Measurements from ENCODE around the gene IL10. TPM values are rescaled to one million over a fixed set of nuclear protein-coding genes. Genes with fewer than 3 reads are reported as not detected.
"Not testable (repeated sequence)": the region's sequence is repeated elsewhere in the genome, so short reads cannot be mapped to it uniquely, and the experiment has no call there.

IL10 gene
- total and polyA plus RNA-seq, 4 donors, result 0.37 to 37.3 (median 2.9) TPM

GRCh38 chr1:206766251-206766856 lies 5.9 kb downstream of the IL10 start:
- 16% methylated on average over 8 of the region's 8 CpGs for WGBS, 2 donors
- DNase-seq, result peak; percentile 19 to 53 (median 22)

GRCh38 chr1:206765771-206766170 lies 6.5 kb downstream of the IL10 start:
- H3K4me1 ChIP-seq (ENCODE audit: control insufficient read depth in 5 of 5, insufficient read depth in 5 of 5, low read length in 5 of 5); H3K9me3 ChIP-seq (ENCODE audit: control insufficient read depth in 4 of 4, insufficient read depth in 3 of 4, low read length in 3 of 4); H3K9ac ChIP-seq (ENCODE audit: insufficient read depth in 1 of 2, low read length in 2 of 2); H3K27ac ChIP-seq (ENCODE audit: low read depth in 1 of 2, low read length in 1 of 2); DNase-seq; H3K4me3 ChIP-seq; ATAC-seq (ENCODE audit: insufficient read depth, low FRiP score); H3K27me3 ChIP-seq (ENCODE audit: control insufficient read depth in 3 of 3, insufficient read depth in 3 of 3, low read length in 2 of 3); H3K36me3 ChIP-seq (ENCODE audit: control insufficient read depth in 4 of 4, insufficient read depth in 4 of 4, low read length in 4 of 4): not testable (repeated sequence)
- WGBS, 2 donors, result 36 to 68% methylated on average over 1 of the region's 1 CpG

More at GRCh38 chr1:206766251-206766856, 5.9 kb downstream of the IL10 start:
- peaks cover 0 to 2% (median under 1%) of the 10 kb centered on the region in 4 donors for H3K9me3 ChIP-seq (ENCODE audit: control insufficient read depth in 4 of 4, insufficient read depth in 3 of 4, low read length in 3 of 4)
- no peaks in the 10 kb centered on the region for H3K36me3 ChIP-seq (ENCODE audit: control insufficient read depth in 4 of 4, insufficient read depth in 4 of 4, low read length in 4 of 4)
- H3K27me3 ChIP-seq (ENCODE audit: control insufficient read depth in 3 of 3, insufficient read depth in 3 of 3, low read length in 2 of 3), result no peaks in the 10 kb centered on the region
- H3K4me3 ChIP-seq, result no peak overlapping the region
- no peak overlapping the region for H3K9ac ChIP-seq (ENCODE audit: insufficient read depth in 1 of 2, low read length in 2 of 2)
- no peak overlapping the region for H3K27ac ChIP-seq (ENCODE audit: low read depth in 1 of 2, low read length in 1 of 2)
- TF ChIP-seq CTCF (IDR thresholded peaks at IDR 0.05; ENCODE audit: control extremely low read depth, extremely low read depth), result no peak
- peak; percentile 78 for ATAC-seq (ENCODE audit: insufficient read depth, low FRiP score)
- H3K4me1 ChIP-seq (ENCODE audit: control insufficient read depth in 5 of 5, insufficient read depth in 5 of 5, low read length in 5 of 5), result peaks cover 0 to 5% (median 0%) of the 10 kb centered on the region in 5 donors

- WGBS, 2 donors, result 94% methylated on average over 12 of the region's 12 CpGs
- H3K4me3 ChIP-seq; H3K36me3 ChIP-seq (ENCODE audit: control insufficient read depth in 4 of 4, insufficient read depth in 4 of 4, low read length in 4 of 4); H3K9ac ChIP-seq (ENCODE audit: insufficient read depth in 1 of 2, low read length in 2 of 2); H3K27me3 ChIP-seq (ENCODE audit: control insufficient read depth in 3 of 3, insufficient read depth in 3 of 3, low read length in 2 of 3); H3K27ac ChIP-seq (ENCODE audit: low read depth in 1 of 2, low read length in 1 of 2); H3K9me3 ChIP-seq (ENCODE audit: control insufficient read depth in 4 of 4, insufficient read depth in 3 of 4, low read length in 3 of 4); ATAC-seq (ENCODE audit: insufficient read depth, low FRiP score); H3K4me1 ChIP-seq (ENCODE audit: control insufficient read depth in 5 of 5, insufficient read depth in 5 of 5, low read length in 5 of 5); DNase-seq: not testable (repeated sequence)
Measured at GRCh38 chr1:206762741-206763364, 9.4 kb downstream of the IL10 start.

GRCh38 chr1:206761159-206761768 lies 11.0 kb downstream of the IL10 start:
- Histone ChIP-seq H3K9me3 (ENCODE audit: control insufficient read depth in 4 of 4, insufficient read depth in 3 of 4, low read length in 3 of 4) (peaks cover 0 to 2% (median under 1%) of the 10 kb centered on the region in 4 donors), H3K9ac (ENCODE audit: insufficient read depth in 1 of 2, low read length in 2 of 2) (no peak overlapping the region), H3K36me3 (ENCODE audit: control insufficient read depth in 4 of 4, insufficient read depth in 4 of 4, low read length in 4 of 4) (no peaks in the 10 kb centered on the region), H3K4me1 (ENCODE audit: control insufficient read depth in 5 of 5, insufficient read depth in 5 of 5, low read length in 5 of 5) (peaks cover 0 to 1% (median 0%) of the 10 kb centered on the region in 5 donors), H3K4me3 (no peak overlapping the region), H3K27me3 (ENCODE audit: control insufficient read depth in 3 of 3, insufficient read depth in 3 of 3, low read length in 2 of 3) (peaks cover 0 to 2% (median 0%) of the 10 kb centered on the region in 3 donors), H3K27ac (ENCODE audit: low read depth in 1 of 2, low read length in 1 of 2) (no peak overlapping the region)
- DNase-seq (no peak), ATAC-seq (ENCODE audit: insufficient read depth, low FRiP score) (no peak)
- TF ChIP-seq CTCF (IDR thresholded peaks at IDR 0.05; ENCODE audit: control extremely low read depth, extremely low read depth), result no peak
- WGBS, 2 donors, result 80 to 92% methylated on average over 6 of the region's 6 CpGs

All from lung (tissue), 12 donors.